Astrocyte (in vitro differentiated cells and primary cell): ENCODE data around the gene TCP11L1.

Source experiments
- CTCF ChIP-seq: IDR thresholded peaks from 2 replicates; pipeline ENCODE4 v1.5.1; 2011; ENCODE audit warnings: low read depth, mild to moderate bottlenecking, inconsistent platforms, low read length, moderate library complexity; ENCODE audit not compliant: insufficient read depth
- EZH2 ChIP-seq: IDR thresholded peaks from 2 replicates; pipeline ENCODE4 v1.6.1; 2012; ENCODE audit warnings: mild to moderate bottlenecking, low read length, inconsistent platforms; ENCODE audit not compliant: insufficient read depth

GRCh38 chr11:33001751-33002542 lies 37.4 kb upstream of the TCP11L1 start:
- TF ChIP-seq EZH2, result no peak
- no peak for TF ChIP-seq CTCF
